ENCODE measurements around the gene SMYD3.
A peak's percentile ranks its signal among the peaks of the same experiment; 100 is the strongest.

SMYD3 gene

DNA sequence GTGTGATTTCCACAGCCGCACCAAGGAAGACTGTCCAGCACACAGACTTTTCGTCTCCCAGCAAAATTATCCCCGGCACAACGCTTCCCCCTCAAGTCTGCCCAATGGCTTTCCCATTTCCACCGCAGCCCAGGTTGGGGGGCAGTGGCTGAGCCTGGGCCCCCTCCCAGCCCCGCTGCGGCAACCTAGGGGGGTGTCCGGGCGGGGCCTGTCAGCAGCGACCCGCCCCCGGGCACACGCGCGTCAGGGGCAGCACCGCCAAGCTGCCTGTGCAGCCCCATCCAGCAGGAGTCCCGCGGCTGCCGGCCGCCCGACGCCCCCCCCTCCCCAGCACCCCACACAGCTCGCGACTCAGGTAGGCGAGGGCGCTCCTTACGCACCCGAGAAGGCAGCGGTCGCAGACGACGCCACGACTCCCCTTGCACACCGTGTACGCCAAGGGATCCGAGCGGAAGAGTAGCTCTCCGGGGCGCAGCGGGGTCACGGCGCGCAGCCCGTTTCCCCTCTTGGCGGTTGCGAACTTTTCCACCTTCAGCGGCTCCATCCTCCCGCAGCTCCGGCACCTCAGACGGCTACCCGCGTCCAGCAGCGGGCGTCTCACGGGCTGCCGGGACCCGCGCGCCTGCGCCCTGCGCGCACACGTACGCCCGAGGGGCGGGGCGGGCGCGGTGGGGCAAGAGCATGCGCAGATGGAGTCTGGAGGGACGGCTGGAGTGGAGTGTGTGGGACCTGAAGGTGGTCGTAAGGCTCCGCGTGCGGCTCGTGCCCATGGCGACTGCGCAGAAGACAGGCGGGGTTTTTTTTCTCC, at the start of gene SMYD3:
TSS of gene SMYD3 (minus strand) at position 606 of the 808 bp plus-strand sequence.
- DNase-seq (ENCODE audit: low spot score), result no peak
- Histone ChIP-seq H3K27ac (peak within 1 kb of the TSS; percentile 41 to 60), H3K4me3 (peak within 1 kb of the TSS; percentile 91)
- TF ChIP-seq, protein P1, sequence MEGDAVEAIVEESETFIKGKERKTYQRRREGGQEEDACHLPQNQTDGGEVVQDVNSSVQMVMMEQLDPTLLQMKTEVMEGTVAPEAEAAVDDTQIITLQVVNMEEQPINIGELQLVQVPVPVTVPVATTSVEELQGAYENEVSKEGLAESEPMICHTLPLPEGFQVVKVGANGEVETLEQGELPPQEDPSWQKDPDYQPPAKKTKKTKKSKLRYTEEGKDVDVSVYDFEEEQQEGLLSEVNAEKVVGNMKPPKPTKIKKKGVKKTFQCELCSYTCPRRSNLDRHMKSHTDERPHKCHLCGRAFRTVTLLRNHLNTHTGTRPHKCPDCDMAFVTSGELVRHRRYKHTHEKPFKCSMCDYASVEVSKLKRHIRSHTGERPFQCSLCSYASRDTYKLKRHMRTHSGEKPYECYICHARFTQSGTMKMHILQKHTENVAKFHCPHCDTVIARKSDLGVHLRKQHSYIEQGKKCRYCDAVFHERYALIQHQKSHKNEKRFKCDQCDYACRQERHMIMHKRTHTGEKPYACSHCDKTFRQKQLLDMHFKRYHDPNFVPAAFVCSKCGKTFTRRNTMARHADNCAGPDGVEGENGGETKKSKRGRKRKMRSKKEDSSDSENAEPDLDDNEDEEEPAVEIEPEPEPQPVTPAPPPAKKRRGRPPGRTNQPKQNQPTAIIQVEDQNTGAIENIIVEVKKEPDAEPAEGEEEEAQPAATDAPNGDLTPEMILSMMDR (IDR thresholded peaks at IDR 0.05), result no peak

DNA sequence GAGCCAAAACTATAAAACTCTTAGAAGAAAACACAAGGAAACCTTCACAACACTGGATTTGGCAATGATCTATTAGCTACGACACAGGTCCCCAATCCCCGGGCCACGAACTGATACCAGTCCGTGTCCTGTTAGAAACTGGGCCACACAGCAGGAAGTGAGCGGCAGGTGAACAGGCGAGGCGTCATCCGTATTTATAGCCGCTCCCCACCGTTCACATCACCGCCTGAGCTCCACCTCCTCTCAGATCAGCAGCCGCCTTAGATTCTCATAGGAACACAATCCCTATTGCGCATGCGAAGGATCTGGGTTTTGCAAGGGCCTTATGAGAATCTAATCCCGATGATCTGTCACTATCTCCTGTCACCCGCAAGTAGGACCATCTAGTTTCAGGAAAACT, 47.1 kb upstream of the SMYD3 start:
- DNase-seq (ENCODE audit: low spot score), result no peak
- Histone ChIP-seq H3K4me3 (no peak overlapping the region), H3K27ac (no peak overlapping the region)
- TF ChIP-seq, protein P1 (IDR thresholded peaks at IDR 0.05), result no peak

DNA sequence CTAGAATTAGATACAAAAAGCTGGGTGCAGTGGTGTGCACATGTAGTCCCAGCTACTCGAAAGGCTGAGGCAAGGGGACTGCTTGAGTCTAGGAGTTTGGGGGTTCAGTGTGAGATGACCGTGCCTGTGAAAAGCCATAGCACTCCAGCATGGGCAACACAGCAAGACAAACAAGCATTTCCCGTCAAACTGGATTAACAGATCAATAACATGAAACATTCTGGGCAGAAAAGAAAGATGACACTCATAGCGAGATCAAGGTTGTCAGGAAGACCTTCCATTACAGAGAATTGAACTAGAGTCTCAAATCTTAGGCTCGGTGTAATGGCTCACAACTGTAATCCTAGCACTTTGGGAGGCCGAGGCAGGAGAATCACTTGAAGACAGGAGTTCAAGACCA, 45.0 kb upstream of the SMYD3 start:
- TF ChIP-seq, protein P1 (IDR thresholded peaks at IDR 0.05), result no peak
- Histone ChIP-seq H3K27ac (no peak overlapping the region), H3K4me3 (no peak overlapping the region)
- DNase-seq (ENCODE audit: low spot score), result no peak

DNA sequence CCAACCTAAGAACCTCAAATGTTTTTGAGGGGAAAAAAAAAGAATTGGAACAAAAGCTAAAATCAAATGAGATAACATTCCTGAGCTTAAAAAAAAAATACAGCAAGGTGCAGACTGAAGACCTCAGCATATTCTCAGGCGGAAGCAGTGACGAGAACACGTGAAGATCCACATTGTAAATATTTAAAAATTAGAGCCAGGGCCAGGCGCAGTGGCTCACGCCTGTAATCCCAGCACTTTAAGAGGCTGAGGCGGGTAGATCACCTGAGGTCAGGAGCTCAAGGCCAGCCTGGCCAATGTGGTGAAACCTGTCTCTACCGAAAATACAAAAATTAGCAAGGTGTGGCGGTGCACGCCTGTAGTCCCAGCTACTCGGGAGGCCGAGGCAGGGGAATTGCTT, 43.3 kb upstream of the SMYD3 start:
- TF ChIP-seq, protein P1 (IDR thresholded peaks at IDR 0.05), result no peak
- Histone ChIP-seq H3K4me3 (no peak overlapping the region), H3K27ac (no peak overlapping the region)
- no peak for DNase-seq (ENCODE audit: low spot score)

DNA sequence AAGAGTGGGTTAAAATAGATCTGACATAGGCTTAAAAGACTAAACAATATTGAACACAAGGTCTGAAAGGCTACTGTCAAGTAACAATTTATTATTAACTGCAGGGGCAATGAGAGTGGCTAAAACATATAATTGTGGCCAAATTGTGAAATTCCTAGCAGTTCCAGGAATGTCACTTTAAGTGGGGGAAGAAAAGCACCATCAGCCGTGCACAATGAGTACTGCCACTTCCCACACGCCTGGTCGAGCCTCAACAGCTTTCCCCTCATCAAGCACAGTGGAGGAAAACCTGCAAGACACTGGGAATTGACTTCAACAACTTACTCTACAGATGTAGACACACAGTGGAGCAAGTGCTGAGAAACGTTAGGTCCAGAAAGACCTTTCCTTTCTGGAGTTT, 42.6 kb upstream of the SMYD3 start:
- TF ChIP-seq, protein P1 (IDR thresholded peaks at IDR 0.05), result no peak
- DNase-seq (ENCODE audit: low spot score), result no peak
- Histone ChIP-seq H3K27ac (no peak overlapping the region), H3K4me3 (no peak overlapping the region)

DNA sequence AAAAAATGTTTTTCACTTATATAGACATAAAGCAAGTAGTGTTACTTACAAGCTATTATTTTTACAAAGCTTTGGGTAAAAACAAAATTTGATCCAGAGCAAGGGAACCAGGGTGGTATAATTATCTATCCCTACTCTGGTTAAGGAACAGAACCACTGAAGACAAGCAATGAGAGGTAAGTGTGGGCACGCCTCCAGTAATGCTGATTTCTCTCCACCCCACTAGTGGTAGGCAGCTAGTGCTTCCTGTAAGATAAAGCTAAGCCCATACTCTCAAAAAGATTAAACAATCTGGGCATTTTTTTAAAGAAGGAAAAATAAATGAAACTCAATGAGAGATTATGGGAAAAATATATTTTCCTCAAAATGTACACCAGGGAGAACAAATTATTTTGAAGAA, 36.9 kb upstream of the SMYD3 start:
- H3K27ac ChIP-seq, result no peak overlapping the region
- DNase-seq (ENCODE audit: low spot score), result no peak
- H3K4me3 ChIP-seq, result no peak overlapping the region
- TF ChIP-seq, protein P1 (IDR thresholded peaks at IDR 0.05), result no peak

Data from coronary artery (tissue), 2 donors.